ENCODE results near the gene TLE2. TPM values are rescaled to one million over a fixed set of nuclear protein-coding genes. Genes with fewer than 3 reads are reported as not detected.
"Not testable (repeated sequence)": the region's sequence is repeated elsewhere in the genome, so short reads cannot be mapped to it uniquely, and the experiment has no call there.

The TLE2 gene
- total RNA-seq, 1 donor from 2014 or later: 12.3 TPM

- DNase-seq (ENCODE audit: low spot score): no peak
Measured at GRCh38 chr19:3013263-3013725, 15.8 kb downstream of the TLE2 start.

- DNase-seq (ENCODE audit: low spot score): no peak
Measured at GRCh38 chr19:3012621-3013262, 16.3 kb downstream of the TLE2 start.

GRCh38 chr19:3012059-3012458 is 17.0 kb downstream of the TLE2 start:
- DNase-seq (ENCODE audit: low spot score): not testable (repeated sequence)

GRCh38 chr19:3010871-3011270 is 18.2 kb downstream of the TLE2 start:
- DNase-seq (ENCODE audit: low spot score): no peak

GRCh38 chr19:3008994-3009393 is 20.1 kb downstream of the TLE2 start:
- DNase-seq (ENCODE audit: low spot score): no peak

- no peak for DNase-seq (ENCODE audit: low spot score)
Measured at GRCh38 chr19:3007975-3008374, 21.1 kb downstream of the TLE2 start.

GRCh38 chr19:3006075-3006767 is 22.9 kb downstream of the TLE2 start:
- DNase-seq (ENCODE audit: low spot score): no peak

GRCh38 chr19:3005345-3005744 is 23.7 kb downstream of the TLE2 start:
- no peak for DNase-seq (ENCODE audit: low spot score)

- no peak for DNase-seq (ENCODE audit: low spot score)
Measured at GRCh38 chr19:3004522-3004921, 24.6 kb downstream of the TLE2 start.

- DNase-seq (ENCODE audit: low spot score): no peak
Measured at GRCh38 chr19:3003046-3003445, 26.0 kb downstream of the TLE2 start.

GRCh38 chr19:3001235-3001800 is 27.8 kb downstream of the TLE2 start:
- no peak for DNase-seq (ENCODE audit: low spot score)

GRCh38 chr19:2998642-2999041 is 30.4 kb downstream of the TLE2 start:
- no peak for DNase-seq (ENCODE audit: low spot score)

- DNase-seq (ENCODE audit: low spot score): no peak
Measured at GRCh38 chr19:2997720-2998119, 31.4 kb downstream of the TLE2 start.

- DNase-seq (ENCODE audit: low spot score): no peak
Measured at GRCh38 chr19:2994588-2995131, 34.4 kb downstream of the TLE2 start.

GRCh38 chr19:2993579-2993978 is 35.5 kb downstream of the TLE2 start:
- DNase-seq (ENCODE audit: low spot score): no peak

GRCh38 chr19:2992958-2993357 is 36.1 kb downstream of the TLE2 start:
- DNase-seq (ENCODE audit: low spot score): no peak

GRCh38 chr19:2992333-2992732 is 36.7 kb downstream of the TLE2 start:
- DNase-seq (ENCODE audit: low spot score): not testable (repeated sequence)

GRCh38 chr19:2989236-2989946 is 39.7 kb downstream of the TLE2 start:
- DNase-seq (ENCODE audit: low spot score): no peak

GRCh38 chr19:2988568-2988967 is 40.5 kb downstream of the TLE2 start:
- no peak for DNase-seq (ENCODE audit: low spot score)

GRCh38 chr19:2987797-2988196 is 41.3 kb downstream of the TLE2 start:
- no peak for DNase-seq (ENCODE audit: low spot score)

GRCh38 chr19:2986951-2987524 is 42.0 kb downstream of the TLE2 start:
- no peak for DNase-seq (ENCODE audit: low spot score)

- DNase-seq (ENCODE audit: low spot score): no peak
Measured at GRCh38 chr19:2984215-2984528, 44.9 kb downstream of the TLE2 start.
